SU-DHL-6 (cell line): ENCODE data around the gene ZNF155.

ENCODE experiments used
- EZH2phosphoT487 ChIP-seq: fragments of 200-600 bp; sonication (generic), shearing (Covaris generic); conservative IDR thresholded peaks from 2 replicates; pipeline ENCODE4 v1.6.1; 2018; ENCODE audit warnings: mild to moderate bottlenecking, antibody characterized with exemption, low read length, moderate library complexity, mixed read lengths
- TF ChIP-seq, protein P1 (sequence below): fragments of 200-600 bp; sonication (generic); IDR thresholded peaks from one replicate; pipeline ENCODE4 v1.5.1; 2017; ENCODE audit warnings: antibody characterized with exemption, mild to moderate bottlenecking, low read length, moderate library complexity; ENCODE audit not compliant: insufficient read depth, poor library complexity, severe bottlenecking

DNA sequence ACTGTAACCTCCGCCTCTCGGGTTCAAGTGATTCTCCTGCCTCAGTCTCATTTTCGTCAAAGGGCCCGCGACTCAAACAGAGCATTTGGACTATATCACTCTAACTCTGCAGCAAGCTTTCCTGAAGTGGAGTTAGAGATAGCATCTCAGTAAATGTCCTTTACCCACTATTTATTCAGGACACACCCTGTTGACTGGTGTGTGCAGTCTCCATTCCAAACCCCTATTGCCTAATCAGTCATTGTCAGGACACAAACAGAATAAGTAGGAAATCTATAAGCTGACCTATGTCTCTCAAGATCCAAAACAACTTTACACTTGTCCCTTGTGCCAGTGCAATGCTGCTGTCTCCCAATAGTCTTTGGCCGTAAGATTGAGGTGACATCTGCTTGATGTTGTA lies 42.6 kb downstream of the ZNF155 start:
- TF ChIP-seq, protein P1, sequence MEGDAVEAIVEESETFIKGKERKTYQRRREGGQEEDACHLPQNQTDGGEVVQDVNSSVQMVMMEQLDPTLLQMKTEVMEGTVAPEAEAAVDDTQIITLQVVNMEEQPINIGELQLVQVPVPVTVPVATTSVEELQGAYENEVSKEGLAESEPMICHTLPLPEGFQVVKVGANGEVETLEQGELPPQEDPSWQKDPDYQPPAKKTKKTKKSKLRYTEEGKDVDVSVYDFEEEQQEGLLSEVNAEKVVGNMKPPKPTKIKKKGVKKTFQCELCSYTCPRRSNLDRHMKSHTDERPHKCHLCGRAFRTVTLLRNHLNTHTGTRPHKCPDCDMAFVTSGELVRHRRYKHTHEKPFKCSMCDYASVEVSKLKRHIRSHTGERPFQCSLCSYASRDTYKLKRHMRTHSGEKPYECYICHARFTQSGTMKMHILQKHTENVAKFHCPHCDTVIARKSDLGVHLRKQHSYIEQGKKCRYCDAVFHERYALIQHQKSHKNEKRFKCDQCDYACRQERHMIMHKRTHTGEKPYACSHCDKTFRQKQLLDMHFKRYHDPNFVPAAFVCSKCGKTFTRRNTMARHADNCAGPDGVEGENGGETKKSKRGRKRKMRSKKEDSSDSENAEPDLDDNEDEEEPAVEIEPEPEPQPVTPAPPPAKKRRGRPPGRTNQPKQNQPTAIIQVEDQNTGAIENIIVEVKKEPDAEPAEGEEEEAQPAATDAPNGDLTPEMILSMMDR: no peak
- TF ChIP-seq EZH2phosphoT487: no peak
